Raji (cell line): ENCODE data around the gene PC.

ENCODE experiments used
- POLR2A ChIP-seq: IDR thresholded peaks from 2 replicates; pipeline ENCODE4 v1.6.1; 2011; ENCODE audit warnings: low read depth, low read length, control low read depth; ENCODE audit not compliant: insufficient read depth

The PC gene

DNA sequence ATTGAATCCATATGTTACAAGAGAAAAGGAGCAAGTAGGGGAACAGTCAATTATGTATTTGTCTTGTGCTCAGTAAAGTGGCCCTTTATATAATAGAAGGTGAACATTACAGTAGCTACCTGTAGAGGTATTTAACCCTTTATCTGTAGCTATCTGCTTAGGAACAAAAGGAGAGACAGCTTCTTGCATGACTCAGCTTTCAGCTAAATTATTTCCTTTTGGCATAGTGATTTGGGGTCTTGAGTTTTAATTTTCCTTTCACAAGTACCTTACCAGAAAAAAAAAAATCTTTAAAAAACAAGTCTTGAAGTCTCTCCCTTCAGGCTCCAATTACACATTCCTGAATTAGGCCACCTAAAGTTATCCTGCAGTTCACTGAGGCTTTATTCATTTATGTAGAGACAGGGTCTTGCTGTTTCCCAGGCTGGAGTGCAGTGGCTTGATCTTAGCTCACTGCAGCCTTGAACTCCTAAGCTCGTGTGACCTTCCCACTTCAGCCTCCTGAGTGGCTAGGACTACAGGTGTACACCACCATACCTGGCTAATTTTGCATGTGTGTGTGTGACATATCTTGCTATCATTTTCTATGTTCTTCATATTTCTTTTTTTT lies 147.5 kb downstream of the PC start:
- no peak for TF ChIP-seq POLR2A

DNA sequence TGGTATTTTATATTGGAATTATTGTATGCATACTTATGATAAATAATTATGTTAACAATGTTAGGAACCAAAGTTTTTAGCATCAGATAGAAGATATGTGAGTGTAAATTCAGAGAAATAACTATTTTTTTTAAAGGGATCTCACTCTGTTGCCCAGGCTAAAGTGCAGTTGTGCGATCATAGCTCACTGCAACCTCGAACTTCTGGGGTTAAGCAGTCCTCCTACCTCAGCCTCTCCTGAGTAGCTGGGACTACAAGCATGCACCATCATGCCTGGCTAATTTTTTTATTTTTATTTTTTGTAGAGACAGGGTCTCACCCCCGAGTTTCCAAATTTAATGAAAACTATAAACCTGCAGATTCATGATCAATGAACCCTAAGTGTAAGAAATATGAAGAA lies 148.6 kb downstream of the PC start:
- no peak for TF ChIP-seq POLR2A

DNA sequence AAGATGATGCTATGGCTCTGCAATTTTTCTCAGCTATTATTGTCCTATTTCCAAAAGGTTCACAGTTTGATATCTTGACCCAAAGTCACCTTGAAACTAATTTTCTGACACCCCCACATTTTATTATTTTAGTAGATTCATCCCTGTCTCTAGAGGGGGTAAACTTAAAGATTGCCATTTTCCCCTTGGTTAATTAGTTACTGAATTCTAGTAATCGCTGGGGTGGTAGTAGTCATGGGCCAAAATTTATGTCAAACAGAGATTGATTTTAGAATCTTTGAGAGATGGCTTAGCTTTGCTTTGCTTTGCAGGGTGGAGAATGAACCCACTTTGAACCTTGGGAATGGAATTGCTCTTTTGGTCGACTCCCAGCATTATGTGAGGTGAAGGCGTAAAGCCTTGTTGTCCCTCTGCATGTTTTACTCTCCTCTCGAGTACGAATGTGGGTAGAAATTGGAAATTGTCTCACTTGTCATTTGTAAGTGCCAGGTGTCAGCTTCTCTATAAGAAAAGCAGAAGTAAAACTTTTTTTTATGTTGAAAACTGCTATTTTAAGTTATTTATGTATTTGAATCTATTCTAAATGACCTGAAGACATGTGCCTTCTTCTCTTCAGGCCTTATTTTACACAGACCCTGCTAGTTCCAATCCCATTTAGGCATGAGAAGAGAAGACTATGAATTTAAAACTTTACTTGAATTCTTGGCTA lies 157.3 kb downstream of the PC start:
- peak; percentile 35; the same call in 1 of the 2 replicates for TF ChIP-seq POLR2A
